HFFc6 (cell line): ENCODE data around the gene ERI3. TPM values are rescaled to one million over a fixed set of nuclear protein-coding genes. Genes with fewer than 3 reads are reported as not detected.

Source experiments
- DNase-seq: peaks from one replicate; pipeline ENCODE4 v3.0.0-alpha.2; 2018
- H3K27ac Mint-ChIP-seq: 2 replicates; pipeline ENCODE4 v1.8.0; 2020; ENCODE audit warnings: mild to moderate bottlenecking, mixed read lengths
- H3K27me3 Mint-ChIP-seq: 2 replicates; pipeline ENCODE4 v1.8.0; 2021; ENCODE audit warnings: mild to moderate bottlenecking, moderate library complexity, mixed read lengths; ENCODE audit not compliant: insufficient read depth
- H3K36me3 Mint-ChIP-seq: 2 replicates; pipeline ENCODE4 v1.8.0; 2021; ENCODE audit warnings: low read depth, mixed read lengths
- H3K4me1 Mint-ChIP-seq: 2 replicates; pipeline ENCODE4 v1.8.0; 2020; ENCODE audit warnings: low read depth, mixed read lengths
- H3K4me3 Mint-ChIP-seq: 2 replicates; pipeline ENCODE4 v1.8.0; 2020; ENCODE audit warnings: mild to moderate bottlenecking, moderate library complexity, mixed read lengths
- H3K9me3 Mint-ChIP-seq: 2 replicates; pipeline ENCODE4 v1.8.0; 2020; ENCODE audit warnings: mild to moderate bottlenecking, mixed read lengths
- CTCF ChIP-seq: fragments of 200-600 bp; sonication (generic); IDR thresholded peaks from 2 replicates; pipeline ENCODE4 v1.5.0; 2021; ENCODE audit warnings: antibody characterized with exemption, mild to moderate bottlenecking
- total RNA-seq, 6 experiments: library from RNA; stranded (reverse); fragmentation: NEBNext Ultra II Directional; extraction: Animal tissue kit (Norgen Biotek cat#: 25700); gene quantifications; 2 replicates in 1 of 6; 3 replicates in 5 of 6; pipeline ENCODE4 v1.2.3, GENCODE V29; 2021

ERI3 gene
- total RNA-seq, 6 experiments from 2014 or later, result 54.7 to 63.5 (median 58.3) TPM

DNA sequence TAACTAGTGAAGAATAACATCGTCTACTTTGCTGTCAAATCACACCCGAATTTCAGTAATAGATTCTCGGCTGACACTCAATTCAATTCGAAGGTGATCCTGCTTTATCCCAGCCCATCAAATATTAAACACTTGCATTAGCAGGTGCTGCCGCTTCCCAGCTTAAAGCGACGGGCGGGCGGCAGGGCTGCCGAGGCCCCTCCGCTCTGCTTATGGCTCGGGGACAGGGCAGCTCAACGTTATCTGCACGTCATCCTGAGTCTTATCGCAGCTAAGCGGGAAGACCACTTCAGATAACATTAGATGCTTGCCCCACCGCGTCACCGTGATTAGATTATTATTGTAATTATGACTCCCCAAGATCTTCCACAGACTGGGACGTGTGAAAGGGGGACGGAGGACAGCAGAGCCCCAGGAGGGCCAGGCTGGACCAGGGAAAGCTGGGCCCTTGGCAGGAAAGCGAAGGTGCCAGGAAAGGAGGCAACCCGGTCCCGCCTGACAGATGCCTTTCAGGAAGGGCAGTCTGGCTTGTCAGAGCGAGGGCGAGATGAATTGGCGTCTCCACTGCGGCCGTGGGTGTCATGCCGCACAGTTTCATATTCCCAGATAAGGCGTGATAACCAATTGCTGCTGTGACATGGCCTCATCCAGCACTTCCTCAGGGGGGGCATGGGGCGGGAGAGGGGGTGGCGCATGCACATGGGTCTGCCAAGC lies 104.8 kb downstream of the ERI3 start:
- H3K9me3 Mint-ChIP-seq, result no peaks in the 10 kb centered on the region
- TF ChIP-seq CTCF, result no peak

DNA sequence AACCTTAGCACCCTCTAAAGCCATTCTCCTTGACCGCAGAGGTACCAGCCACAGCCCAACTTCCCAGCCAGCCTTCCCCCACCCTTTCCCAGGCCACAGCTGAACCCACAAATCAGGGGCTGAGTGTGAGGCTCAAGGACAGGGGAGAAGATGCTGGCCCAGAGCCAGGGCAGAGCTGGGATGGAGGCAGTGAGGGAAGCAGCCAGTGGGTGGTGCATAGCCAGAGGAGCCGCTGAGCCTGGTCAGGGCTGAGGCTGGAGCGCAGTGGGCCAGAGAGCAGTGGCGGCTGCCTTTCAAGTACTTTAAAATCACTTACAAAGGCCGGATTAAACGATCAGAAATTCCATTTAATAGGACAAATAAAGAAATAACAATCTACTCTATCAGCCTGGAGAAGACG lies 105.5 kb downstream of the ERI3 start:
- no peak overlapping the region for H3K27ac Mint-ChIP-seq
- H3K27me3 Mint-ChIP-seq, result peaks cover 5% of the 10 kb centered on the region
- no peaks in the 10 kb centered on the region for H3K36me3 Mint-ChIP-seq
- no peak for DNase-seq
- peak; percentile 12; the same call in 1 of the 2 replicates for TF ChIP-seq CTCF
- H3K4me1 Mint-ChIP-seq, result no peaks in the 10 kb centered on the region
- no peaks in the 10 kb centered on the region for H3K9me3 Mint-ChIP-seq
- H3K4me3 Mint-ChIP-seq, result no peak overlapping the region

More for the DNA sequence above, 104.8 kb downstream of the ERI3 start:
- Mint-ChIP-seq H3K27me3 (peaks cover 3% of the 10 kb centered on the region; the same call in 1 of the 2 replicates), H3K27ac (no peak overlapping the region), H3K36me3 (no peaks in the 10 kb centered on the region), H3K4me1 (no peaks in the 10 kb centered on the region), H3K4me3 (no peak overlapping the region)
- no peak for DNase-seq

DNA sequence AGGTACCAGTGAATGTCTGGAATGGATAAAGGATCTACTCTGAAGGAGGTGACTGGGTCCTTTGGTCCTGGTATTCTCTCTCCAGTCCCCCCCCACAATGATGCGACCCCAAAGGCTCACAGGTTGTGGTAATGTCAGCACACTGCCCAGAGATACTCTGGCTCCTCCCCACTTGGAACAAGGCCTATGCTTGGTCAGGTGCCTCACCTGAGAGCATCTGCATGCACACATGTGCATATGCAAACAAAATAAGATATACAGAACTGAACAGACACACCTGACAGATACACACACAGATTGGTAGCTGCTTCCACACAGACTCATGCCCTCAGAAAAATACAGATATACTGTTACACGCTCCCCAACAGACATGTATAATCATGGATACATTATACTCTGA lies 108.3 kb downstream of the ERI3 start:
- H3K27me3 Mint-ChIP-seq, result peaks cover 5% of the 10 kb centered on the region
- no peak for TF ChIP-seq CTCF
- H3K4me3 Mint-ChIP-seq, result no peak overlapping the region
- H3K27ac Mint-ChIP-seq, result no peak overlapping the region
- H3K9me3 Mint-ChIP-seq, result no peaks in the 10 kb centered on the region
- no peak for DNase-seq
- H3K4me1 Mint-ChIP-seq, result no peaks in the 10 kb centered on the region; the same call in 1 of the 2 replicates
- peaks cover 5% of the 10 kb centered on the region; the same call in 1 of the 2 replicates for H3K36me3 Mint-ChIP-seq

DNA sequence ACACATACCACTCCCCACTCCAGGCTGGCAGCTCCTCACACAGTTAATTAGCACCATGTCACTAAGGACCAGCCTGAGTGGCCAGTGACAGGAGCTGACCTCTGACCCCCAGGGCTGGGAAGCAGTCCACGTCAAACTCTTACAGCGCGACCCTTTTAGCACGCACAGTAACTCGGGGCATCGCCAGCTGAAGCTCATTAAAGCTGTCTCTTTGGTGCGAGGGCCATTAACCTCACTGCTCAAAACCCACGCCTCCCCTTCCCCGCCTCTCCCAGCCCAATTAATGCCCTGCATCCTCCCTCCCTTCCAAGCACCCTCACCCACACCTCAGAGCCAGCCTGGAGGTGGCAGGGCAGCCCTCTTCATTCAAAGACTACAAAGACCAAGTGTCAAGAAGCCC lies 110.1 kb downstream of the ERI3 start:
- peaks cover 5% of the 10 kb centered on the region; the same call in 1 of the 2 replicates for H3K36me3 Mint-ChIP-seq
- no peak for TF ChIP-seq CTCF
- no peak for DNase-seq
- no peak overlapping the region for H3K27ac Mint-ChIP-seq
- H3K27me3 Mint-ChIP-seq, result peaks cover 7% of the 10 kb centered on the region
- no peaks in the 10 kb centered on the region for H3K9me3 Mint-ChIP-seq
- peaks cover 18% of the 10 kb centered on the region for H3K4me1 Mint-ChIP-seq
- no peak overlapping the region for H3K4me3 Mint-ChIP-seq

DNA sequence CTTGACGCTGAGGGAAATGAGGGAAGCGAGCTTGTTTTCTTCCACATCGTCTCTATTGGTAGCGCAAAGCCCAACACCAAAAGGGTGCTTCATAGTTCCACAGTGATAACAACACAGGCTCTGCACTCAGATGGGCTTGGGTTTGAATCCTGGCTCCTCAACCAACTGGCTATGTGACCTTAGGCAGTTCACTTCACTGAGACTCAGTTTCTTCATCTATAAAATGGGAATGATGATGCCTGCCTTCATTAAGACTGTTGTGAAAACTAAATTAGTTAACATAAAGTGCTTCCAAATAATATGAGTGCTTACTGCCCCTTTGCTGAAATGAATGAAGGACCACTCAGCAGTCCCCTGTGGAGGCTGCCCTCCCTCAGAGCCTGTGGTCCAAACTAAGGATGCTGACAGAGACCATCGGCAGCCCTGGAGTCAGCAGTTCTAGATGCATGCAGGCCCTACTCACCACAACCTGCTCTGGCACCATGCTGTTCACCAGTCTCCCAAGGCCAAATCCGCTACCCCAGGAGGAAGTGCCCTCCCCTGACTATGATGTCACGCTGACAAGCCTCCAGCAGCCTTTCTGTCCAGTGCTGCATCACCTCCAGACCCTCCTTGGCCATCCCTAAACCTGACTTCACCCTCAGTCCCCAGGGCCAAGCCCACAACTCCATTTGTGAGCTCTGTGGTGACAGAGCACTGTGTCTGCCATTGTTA lies 111.1 kb downstream of the ERI3 start:
- H3K27me3 Mint-ChIP-seq, result peaks cover 7% of the 10 kb centered on the region
- no peaks in the 10 kb centered on the region for H3K9me3 Mint-ChIP-seq
- H3K27ac Mint-ChIP-seq, result no peak overlapping the region
- no peak for TF ChIP-seq CTCF
- H3K4me3 Mint-ChIP-seq, result no peak overlapping the region
- DNase-seq, result no peak
- peaks cover 5% of the 10 kb centered on the region; the same call in 1 of the 2 replicates for H3K36me3 Mint-ChIP-seq
- peaks cover 29% of the 10 kb centered on the region for H3K4me1 Mint-ChIP-seq
